ENCODE results near the gene UBE2L3.

The UBE2L3 gene

GRCh38 chr22:21640810-21641209 is 73.3 kb downstream of the UBE2L3 start:
- Histone ChIP-seq H3K4me3 (ENCODE audit: low read length) (no peak overlapping the region), H3K4ac (ENCODE audit: low read depth, low read length) (no peak overlapping the region), H2BK15ac (replicated peaks; ENCODE audit: low read depth) (no peak overlapping the region), H2AK5ac (ENCODE audit: low read length) (no peak overlapping the region), H3K23ac (ENCODE audit: low read length) (no peak overlapping the region), H4K8ac (ENCODE audit: low read depth, low read length) (no peak overlapping the region), H3K4me2 (ENCODE audit: low read length) (no peak overlapping the region), H3K79me2 (ENCODE audit: control insufficient read depth, insufficient read depth, low read length) (no peaks in the 10 kb centered on the region), H2BK120ac (ENCODE audit: low read depth, low read length) (no peak overlapping the region), H3K4me1 (ENCODE audit: control insufficient read depth, low read depth, low read length) (peaks cover 2% of the 10 kb centered on the region), H2BK5ac (ENCODE audit: low read length) (no peak overlapping the region), H3K27ac (ENCODE audit: low read depth, low read length) (no peak overlapping the region), H3K18ac (ENCODE audit: low read length) (no peak overlapping the region), H3K79me1 (ENCODE audit: low read length) (peaks cover 6% of the 10 kb centered on the region), H3K27me3 (ENCODE audit: insufficient read depth, low read length, poor library complexity) (no peaks in the 10 kb centered on the region), H3K36me3 (ENCODE audit: control insufficient read depth, insufficient read depth, low read length) (peaks cover 2% of the 10 kb centered on the region), H3K56ac (ENCODE audit: low read length) (no peak overlapping the region), H4K5ac (ENCODE audit: low read length) (no peak overlapping the region), H3K9ac (ENCODE audit: low read length) (no peak overlapping the region)
- DNase-seq = no peak
- WGBS (ENCODE audit: extremely low coverage, insufficient coverage, low lambda C conversion rate) = no CpG with 5 or more reads among the region's 5 CpGs

DNA sequence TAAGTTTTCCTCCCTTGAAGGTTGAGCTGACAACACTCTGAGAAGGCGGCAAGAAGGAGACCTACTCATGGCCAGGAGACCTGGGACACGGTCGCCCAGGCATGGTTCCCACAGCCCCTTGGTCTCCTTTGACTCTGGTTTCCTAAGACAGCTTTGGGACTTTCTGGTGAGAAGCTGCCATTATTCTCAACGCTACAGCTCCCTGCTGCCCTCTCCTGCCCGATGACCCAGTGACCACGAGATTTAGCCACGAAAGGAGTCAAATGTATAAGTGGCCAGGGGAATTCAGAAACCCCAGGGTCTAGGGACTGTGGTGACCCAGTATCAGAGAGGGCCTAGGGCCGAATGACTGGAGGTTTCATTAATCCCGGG is 73.9 kb downstream of the UBE2L3 start:
- Histone ChIP-seq H3K23ac (ENCODE audit: low read length) (no peak overlapping the region), H3K36me3 (ENCODE audit: control insufficient read depth, insufficient read depth, low read length) (peaks cover 2% of the 10 kb centered on the region), H3K4ac (ENCODE audit: low read depth, low read length) (no peak overlapping the region), H2BK120ac (ENCODE audit: low read depth, low read length) (no peak overlapping the region), H3K27me3 (ENCODE audit: insufficient read depth, low read length, poor library complexity) (no peaks in the 10 kb centered on the region), H3K9ac (ENCODE audit: low read length) (peak overlapping the region; percentile 90), H4K5ac (ENCODE audit: low read length) (no peak overlapping the region), H3K79me1 (ENCODE audit: low read length) (peaks cover 6% of the 10 kb centered on the region), H4K8ac (ENCODE audit: low read depth, low read length) (no peak overlapping the region), H3K56ac (ENCODE audit: low read length) (peak overlapping the region; percentile 92), H2BK5ac (ENCODE audit: low read length) (no peak overlapping the region), H2AK5ac (ENCODE audit: low read length) (no peak overlapping the region), H3K4me3 (ENCODE audit: low read length) (peak overlapping the region; percentile 35), H3K4me1 (ENCODE audit: control insufficient read depth, low read depth, low read length) (peaks cover 2% of the 10 kb centered on the region), H3K27ac (ENCODE audit: low read depth, low read length) (no peak overlapping the region), H2BK15ac (replicated peaks; ENCODE audit: low read depth) (no peak overlapping the region), H3K79me2 (ENCODE audit: control insufficient read depth, insufficient read depth, low read length) (no peaks in the 10 kb centered on the region), H3K18ac (ENCODE audit: low read length) (peak overlapping the region; percentile 70), H3K4me2 (ENCODE audit: low read length) (peak overlapping the region; percentile 94)
- peak; percentile 83 for DNase-seq
- no CpG with 5 or more reads among the region's 9 CpGs for WGBS (ENCODE audit: extremely low coverage, insufficient coverage, low lambda C conversion rate)

DNA sequence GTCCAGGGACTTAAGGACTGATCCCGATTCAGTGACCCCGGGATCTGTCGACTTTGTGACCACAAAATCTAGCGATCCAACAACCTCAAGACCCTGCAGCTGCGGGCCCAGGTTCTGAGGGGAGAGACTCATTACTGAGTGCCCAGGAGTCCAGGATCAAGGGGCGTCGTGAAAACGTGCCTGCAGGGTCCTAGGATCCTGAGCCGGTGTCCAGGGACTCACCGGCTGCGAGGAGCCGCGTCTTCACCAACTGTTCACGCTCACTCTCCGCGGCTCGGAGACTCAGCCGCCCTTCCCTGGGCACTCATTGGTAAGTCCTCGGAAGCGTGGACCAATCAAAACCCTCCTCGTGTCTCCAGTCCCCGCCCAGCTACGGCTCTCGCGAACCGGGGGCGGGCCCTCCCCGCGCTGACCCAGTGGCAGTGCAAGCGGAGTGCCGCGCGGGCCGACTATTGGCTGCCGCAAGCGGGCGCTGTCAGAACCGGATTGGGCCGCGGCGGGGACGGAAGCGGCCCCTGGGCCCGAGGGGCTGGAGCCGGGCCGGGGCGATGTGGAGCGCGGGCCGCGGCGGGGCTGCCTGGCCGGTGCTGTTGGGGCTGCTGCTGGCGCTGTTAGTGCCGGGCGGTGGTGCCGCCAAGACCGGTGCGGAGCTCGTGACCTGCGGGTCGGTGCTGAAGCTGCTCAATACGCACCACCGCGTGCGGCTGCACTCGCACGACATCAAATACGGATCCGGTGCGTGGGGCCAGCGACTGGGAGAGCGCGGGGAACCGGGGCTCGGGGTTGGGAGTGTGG is 74.5 kb downstream of the UBE2L3 start, which contains the start of gene SDF2L1:
Gene SDF2L1 (plus strand): TSS at position 514 of the 795 bp plus-strand sequence. CDS start 35 bp downstream, at position 549.
- Histone ChIP-seq H3K79me1 (ENCODE audit: low read length) (peaks cover 6% of the 10 kb centered on the region), H3K18ac (ENCODE audit: low read length) (peak within 1 kb of the TSS; percentile 70), H3K4me1 (ENCODE audit: control insufficient read depth, low read depth, low read length) (peaks cover 2% of the 10 kb centered on the region), H3K23ac (ENCODE audit: low read length) (peak within 1 kb of the TSS; percentile 66), H3K27me3 (ENCODE audit: insufficient read depth, low read length, poor library complexity) (no peaks in the 10 kb centered on the region), H2BK5ac (ENCODE audit: low read length) (peak within 1 kb of the TSS; percentile 31), H4K5ac (ENCODE audit: low read length) (no peak within 1 kb of the TSS), H3K4me3 (ENCODE audit: low read length) (peak within 1 kb of the TSS; percentile 71), H3K27ac (ENCODE audit: low read depth, low read length) (no peak within 1 kb of the TSS), H3K56ac (ENCODE audit: low read length) (peak within 1 kb of the TSS; percentile 98), H3K9ac (ENCODE audit: low read length) (peak within 1 kb of the TSS; percentile 91), H2AK5ac (ENCODE audit: low read length) (no peak within 1 kb of the TSS), H2BK15ac (replicated peaks; ENCODE audit: low read depth) (no peak within 1 kb of the TSS), H4K8ac (ENCODE audit: low read depth, low read length) (no peak within 1 kb of the TSS), H3K4ac (ENCODE audit: low read depth, low read length) (peak within 1 kb of the TSS; percentile 56), H2BK120ac (ENCODE audit: low read depth, low read length) (no peak within 1 kb of the TSS), H3K4me2 (ENCODE audit: low read length) (peak within 1 kb of the TSS; percentile 94), H3K79me2 (ENCODE audit: control insufficient read depth, insufficient read depth, low read length) (no peaks in the 10 kb centered on the region), H3K36me3 (ENCODE audit: control insufficient read depth, insufficient read depth, low read length) (peaks cover 2% of the 10 kb centered on the region)
- WGBS (ENCODE audit: extremely low coverage, insufficient coverage, low lambda C conversion rate) = no CpG with 5 or more reads among the region's 76 CpGs
- DNase-seq = peak; percentile 99

DNA sequence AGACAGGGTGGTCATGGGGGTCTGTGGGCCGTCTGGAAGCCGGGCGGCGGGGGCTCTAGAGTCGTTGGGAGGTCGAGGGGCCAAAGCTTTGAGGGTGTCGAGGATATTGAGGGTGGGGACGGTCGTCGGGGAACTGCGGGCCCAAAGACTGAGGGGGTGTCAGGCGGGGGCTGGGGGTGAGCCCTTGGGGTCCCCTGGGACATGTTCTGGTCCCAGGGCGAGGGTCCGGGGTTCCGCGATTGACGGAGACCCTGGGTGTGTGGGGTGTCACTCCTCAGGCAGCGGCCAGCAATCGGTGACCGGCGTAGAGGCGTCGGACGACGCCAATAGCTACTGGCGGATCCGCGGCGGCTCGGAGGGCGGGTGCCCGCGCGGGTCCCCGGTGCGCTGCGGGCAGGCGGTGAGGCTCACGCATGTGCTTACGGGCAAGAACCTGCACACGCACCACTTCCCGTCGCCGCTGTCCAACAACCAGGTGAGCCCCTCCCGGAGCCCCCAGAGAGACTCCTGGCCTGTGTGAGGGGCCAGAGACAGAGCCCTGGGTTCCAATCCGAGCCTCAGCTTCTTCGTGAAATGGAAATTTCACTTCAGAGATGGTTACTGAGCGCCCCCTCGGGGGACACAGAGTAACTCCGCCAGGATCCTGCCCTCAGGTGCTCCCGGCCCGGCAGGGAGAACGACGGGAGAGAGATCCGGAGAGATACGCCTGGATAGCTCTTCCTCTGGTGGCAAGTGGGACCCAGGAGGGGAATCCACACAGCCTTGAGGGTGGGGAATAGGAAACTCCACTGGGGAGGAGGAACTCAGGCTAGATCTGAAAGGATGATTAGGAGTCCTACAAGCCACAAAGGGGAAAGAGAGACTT is 75.3 kb downstream of the UBE2L3 start:
- Histone ChIP-seq H3K27ac (ENCODE audit: low read depth, low read length) (no peak overlapping the region), H3K4me3 (ENCODE audit: low read length) (peak overlapping the region; percentile 71), H3K23ac (ENCODE audit: low read length) (peak overlapping the region; percentile 66), H3K9ac (ENCODE audit: low read length) (peak overlapping the region; percentile 91), H3K56ac (ENCODE audit: low read length) (peak overlapping the region; percentile 98), H2BK120ac (ENCODE audit: low read depth, low read length) (no peak overlapping the region), H2BK15ac (replicated peaks; ENCODE audit: low read depth) (no peak overlapping the region), H3K18ac (ENCODE audit: low read length) (peak overlapping the region; percentile 13), H3K4ac (ENCODE audit: low read depth, low read length) (peak overlapping the region; percentile 56), H2BK5ac (ENCODE audit: low read length) (no peak overlapping the region), H3K36me3 (ENCODE audit: control insufficient read depth, insufficient read depth, low read length) (peaks cover 2% of the 10 kb centered on the region), H3K79me1 (ENCODE audit: low read length) (peaks cover 6% of the 10 kb centered on the region), H3K4me1 (ENCODE audit: control insufficient read depth, low read depth, low read length) (peaks cover 2% of the 10 kb centered on the region), H3K27me3 (ENCODE audit: insufficient read depth, low read length, poor library complexity) (no peaks in the 10 kb centered on the region), H4K8ac (ENCODE audit: low read depth, low read length) (no peak overlapping the region), H3K79me2 (ENCODE audit: control insufficient read depth, insufficient read depth, low read length) (no peaks in the 10 kb centered on the region), H4K5ac (ENCODE audit: low read length) (no peak overlapping the region), H3K4me2 (ENCODE audit: low read length) (peak overlapping the region; percentile 58), H2AK5ac (ENCODE audit: low read length) (no peak overlapping the region)
- DNase-seq = peak; percentile 87
- WGBS (ENCODE audit: extremely low coverage, insufficient coverage, low lambda C conversion rate) = no CpG with 5 or more reads among the region's 56 CpGs

DNA sequence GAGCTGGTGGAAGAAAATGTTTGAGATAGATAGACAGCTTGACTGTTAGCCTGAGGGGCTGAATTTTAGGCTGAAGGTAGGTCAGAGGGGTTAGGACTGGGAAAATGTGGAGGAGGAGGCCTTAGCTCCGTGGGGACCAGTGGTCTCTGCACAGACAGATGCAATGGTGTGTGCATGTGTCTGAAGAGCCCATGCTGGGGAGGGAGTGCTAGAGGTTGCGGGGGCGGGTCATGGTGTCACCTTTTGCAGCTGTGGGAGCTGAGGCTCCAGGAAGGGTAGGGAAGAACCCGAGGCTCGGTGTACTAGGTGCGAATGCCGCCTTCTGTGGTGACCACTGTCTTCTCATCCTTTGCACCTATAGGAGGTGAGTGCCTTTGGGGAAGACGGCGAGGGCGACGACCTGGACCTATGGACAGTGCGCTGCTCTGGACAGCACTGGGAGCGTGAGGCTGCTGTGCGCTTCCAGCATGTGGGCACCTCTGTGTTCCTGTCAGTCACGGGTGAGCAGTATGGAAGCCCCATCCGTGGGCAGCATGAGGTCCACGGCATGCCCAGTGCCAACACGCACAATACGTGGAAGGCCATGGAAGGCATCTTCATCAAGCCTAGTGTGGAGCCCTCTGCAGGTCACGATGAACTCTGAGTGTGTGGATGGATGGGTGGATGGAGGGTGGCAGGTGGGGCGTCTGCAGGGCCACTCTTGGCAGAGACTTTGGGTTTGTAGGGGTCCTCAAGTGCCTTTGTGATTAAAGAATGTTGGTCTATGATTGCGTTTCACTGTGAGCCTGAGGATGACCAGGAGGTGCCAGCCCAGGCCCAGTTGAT is 76.2 kb downstream of the UBE2L3 start:
- Histone ChIP-seq H2BK15ac (replicated peaks; ENCODE audit: low read depth) (no peak overlapping the region), H3K23ac (ENCODE audit: low read length) (no peak overlapping the region), H3K27ac (ENCODE audit: low read depth, low read length) (no peak overlapping the region), H3K9ac (ENCODE audit: low read length) (peak overlapping the region; percentile 91), H3K4ac (ENCODE audit: low read depth, low read length) (no peak overlapping the region), H4K5ac (ENCODE audit: low read length) (peak overlapping the region; percentile 39), H2AK5ac (ENCODE audit: low read length) (no peak overlapping the region), H3K79me1 (ENCODE audit: low read length) (peaks cover 6% of the 10 kb centered on the region), H3K4me2 (ENCODE audit: low read length) (peak overlapping the region; percentile 58), H3K4me3 (ENCODE audit: low read length) (no peak overlapping the region), H3K27me3 (ENCODE audit: insufficient read depth, low read length, poor library complexity) (no peaks in the 10 kb centered on the region), H2BK5ac (ENCODE audit: low read length) (no peak overlapping the region), H3K18ac (ENCODE audit: low read length) (no peak overlapping the region), H2BK120ac (ENCODE audit: low read depth, low read length) (no peak overlapping the region), H3K79me2 (ENCODE audit: control insufficient read depth, insufficient read depth, low read length) (no peaks in the 10 kb centered on the region), H3K4me1 (ENCODE audit: control insufficient read depth, low read depth, low read length) (peaks cover 2% of the 10 kb centered on the region), H4K8ac (ENCODE audit: low read depth, low read length) (no peak overlapping the region), H3K56ac (ENCODE audit: low read length) (peak overlapping the region; percentile 19), H3K36me3 (ENCODE audit: control insufficient read depth, insufficient read depth, low read length) (peaks cover 2% of the 10 kb centered on the region)
- no CpG with 5 or more reads among the region's 22 CpGs for WGBS (ENCODE audit: extremely low coverage, insufficient coverage, low lambda C conversion rate)
- no peak for DNase-seq
